PC-3 (cell line): ENCODE results near the gene RPRD1A. TPM values are rescaled to one million over a fixed set of nuclear protein-coding genes. Genes with fewer than 3 reads are reported as not detected.

Experiments used
- ATAC-seq: fragments of 200-7000 bp; cut with Tn5 transposase; 2 replicates; pipeline ENCODE4 v1.9.1; 2020; ENCODE audit warnings: mild to moderate bottlenecking, moderate library complexity
- BruUV-seq: library from RNA; stranded (reverse); fragments of 400-500 nt; replicated peaks from 2 replicates; lab custom pipeline; 2021; lab: Mats Ljungman, UMichigan
- CTCF ChIA-PET: fragments of 300-600 bp; sonication (Branson Sonifier 250); formaldehyde crosslinking; loops from one replicate; lab custom pipeline; 2022; ENCODE audit warnings: antibody characterized with exemption; lab: Charles Lee
- POLR2A ChIA-PET: fragments of 300-600 bp; sonication (Branson Sonifier 250); formaldehyde crosslinking; loops from one replicate; lab custom pipeline; 2022; ENCODE audit warnings: antibody characterized with exemption; ENCODE audit not compliant: unreplicated experiment; lab: Charles Lee
- DNase-seq: peaks from one replicate; pipeline ENCODE4 v3.0.0-alpha.2; 2015
- H2AFZ ChIP-seq: fragments of 300-600 bp; sonication (generic); 2 replicates; pipeline ENCODE4 v1.6.0; 2016; ENCODE audit warnings: antibody characterized with exemption, low read length
- H3F3A ChIP-seq: fragments of 300-600 bp; sonication (generic); one replicate; pipeline ENCODE4 v1.6.0; 2017; ENCODE audit warnings: antibody characterized with exemption, low read length, control low read depth, mild to moderate bottlenecking; ENCODE audit not compliant: unreplicated experiment
- H3K27ac ChIP-seq: fragments of 300-600 bp; sonication (generic); 2 replicates; pipeline ENCODE4 v1.5.1; 2016; ENCODE audit warnings: mild to moderate bottlenecking, low read length
- H3K27me3 ChIP-seq: fragments of 300-600 bp; sonication (generic); 2 replicates; pipeline ENCODE4 v1.6.1; 2016; ENCODE audit warnings: low read length, mixed read lengths
- H3K36me3 ChIP-seq: fragments of 300-600 bp; sonication (generic); 2 replicates; pipeline ENCODE4 v1.6.1; 2016; ENCODE audit warnings: low read depth, mixed run types, low read length, mixed read lengths
- H3K4me1 ChIP-seq: fragments of 300-600 bp; sonication (generic); 2 replicates; pipeline ENCODE4 v1.5.1; 2016; ENCODE audit warnings: low read length; ENCODE audit not compliant: insufficient read depth
- H3K4me2 ChIP-seq: fragments of 300-600 bp; sonication (generic); 2 replicates; pipeline ENCODE4 v1.6.0; 2016; ENCODE audit warnings: low read length
- H3K4me3 ChIP-seq: fragments of 300-600 bp; sonication (generic); 2 replicates; pipeline ENCODE4 v1.5.1; 2016; ENCODE audit warnings: mild to moderate bottlenecking, low read length, mixed read lengths
- H3K79me2 ChIP-seq: fragments of 300-600 bp; sonication (generic); 2 replicates; pipeline ENCODE4 v1.6.1; 2017; ENCODE audit warnings: low read length, mixed read lengths
- H3K9ac ChIP-seq: fragments of 300-600 bp; sonication (generic); 2 replicates; pipeline ENCODE4 v1.6.0; 2016; ENCODE audit warnings: mild to moderate bottlenecking, low read length
- H3K9me2 ChIP-seq: fragments of 300-600 bp; sonication (generic); replicated peaks from 2 replicates; pipeline ENCODE4 v1.6.1; 2016; ENCODE audit warnings: mixed run types, low read length, mixed read lengths
- H3K9me3 ChIP-seq: fragments of 300-600 bp; sonication (generic); 2 replicates; pipeline ENCODE4 v1.6.1; 2016; ENCODE audit warnings: low read length, mixed read lengths
- H4K20me1 ChIP-seq: fragments of 300-600 bp; sonication (generic); 2 replicates; pipeline ENCODE4 v1.6.1; 2016; ENCODE audit warnings: low read length, mixed read lengths
- EZH2 ChIP-seq: fragments of 300-600 bp; sonication (generic); IDR thresholded peaks from one replicate; pipeline ENCODE4 v1.6.1; 2017; ENCODE audit warnings: antibody characterized with exemption, mild to moderate bottlenecking, low read length; ENCODE audit not compliant: unreplicated experiment
- EZH2phosphoT487 ChIP-seq: fragments of 300-600 bp; sonication (generic); IDR thresholded peaks from 2 replicates; pipeline ENCODE4 v1.6.1; 2018; ENCODE audit warnings: mild to moderate bottlenecking, antibody characterized with exemption, low read length, borderline replicate concordance
- intact Hi-C: fragments of 100-400 bp; cut with micrococcal nuclease; formaldehyde crosslinking; loops from 2 replicates; pipeline ENCODE4 v1.9.0; 2023
- total RNA-seq: library from RNA; depleted of rRNA; stranded (reverse); fragments of >200 nt; gene quantifications from 2 replicates; pipeline ENCODE4 v1.2.3, GENCODE V29; 2014
- TF ChIP-seq, protein P1 (sequence below): fragments of 300-600 bp; sonication (generic); conservative IDR thresholded peaks from 2 replicates; pipeline ENCODE4 v1.5.1; 2017; ENCODE audit warnings: antibody characterized with exemption, low read depth, mild to moderate bottlenecking, low read length

The RPRD1A gene
- total RNA-seq, 1 experiment from 2014 or later: 42.2 TPM

DNA sequence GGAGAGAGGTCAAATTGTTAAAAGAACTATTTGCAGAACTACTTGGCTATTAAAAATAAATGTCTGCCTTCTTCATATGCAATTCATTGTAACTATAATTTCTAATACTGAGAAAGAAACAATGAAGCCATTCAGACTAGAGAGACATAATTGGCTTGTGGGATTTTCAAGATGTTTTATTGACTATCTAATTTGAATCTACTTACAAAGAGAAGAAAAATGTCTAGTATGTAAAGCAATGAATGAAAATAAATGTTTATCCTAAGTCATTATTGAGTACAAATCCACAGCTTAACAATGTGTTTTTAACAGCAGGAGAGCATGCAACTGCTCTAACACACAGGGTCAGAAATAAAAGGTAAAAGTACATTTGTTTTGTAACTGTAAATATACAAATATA, 75.7 kb downstream of the RPRD1A start:
- no TSS peak for BruUV-seq
- no peak overlapping the region for H3K4me3 ChIP-seq
- DNase-seq (no peak), ATAC-seq (no peak)
- CTCF ChIA-PET: no interaction called here
- H3K9ac ChIP-seq: no peak overlapping the region
- no peak overlapping the region for H3K4me2 ChIP-seq
- H4K20me1 ChIP-seq: no peaks in the 10 kb centered on the region
- H3K9me3 ChIP-seq: no peaks in the 10 kb centered on the region
- no peaks in the 10 kb centered on the region for H3K27me3 ChIP-seq
- H3F3A ChIP-seq: no peaks in the 10 kb centered on the region
- no peak for TF ChIP-seq EZH2
- TF ChIP-seq EZH2phosphoT487: no peak
- TF ChIP-seq, protein P1, sequence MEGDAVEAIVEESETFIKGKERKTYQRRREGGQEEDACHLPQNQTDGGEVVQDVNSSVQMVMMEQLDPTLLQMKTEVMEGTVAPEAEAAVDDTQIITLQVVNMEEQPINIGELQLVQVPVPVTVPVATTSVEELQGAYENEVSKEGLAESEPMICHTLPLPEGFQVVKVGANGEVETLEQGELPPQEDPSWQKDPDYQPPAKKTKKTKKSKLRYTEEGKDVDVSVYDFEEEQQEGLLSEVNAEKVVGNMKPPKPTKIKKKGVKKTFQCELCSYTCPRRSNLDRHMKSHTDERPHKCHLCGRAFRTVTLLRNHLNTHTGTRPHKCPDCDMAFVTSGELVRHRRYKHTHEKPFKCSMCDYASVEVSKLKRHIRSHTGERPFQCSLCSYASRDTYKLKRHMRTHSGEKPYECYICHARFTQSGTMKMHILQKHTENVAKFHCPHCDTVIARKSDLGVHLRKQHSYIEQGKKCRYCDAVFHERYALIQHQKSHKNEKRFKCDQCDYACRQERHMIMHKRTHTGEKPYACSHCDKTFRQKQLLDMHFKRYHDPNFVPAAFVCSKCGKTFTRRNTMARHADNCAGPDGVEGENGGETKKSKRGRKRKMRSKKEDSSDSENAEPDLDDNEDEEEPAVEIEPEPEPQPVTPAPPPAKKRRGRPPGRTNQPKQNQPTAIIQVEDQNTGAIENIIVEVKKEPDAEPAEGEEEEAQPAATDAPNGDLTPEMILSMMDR: no peak
- H3K27ac ChIP-seq: no peak overlapping the region
- no peak overlapping the region for H2AFZ ChIP-seq
- no peaks in the 10 kb centered on the region for H3K4me1 ChIP-seq
- no peaks in the 10 kb centered on the region for H3K79me2 ChIP-seq
- H3K9me2 ChIP-seq: no peaks in the 10 kb centered on the region
- POLR2A ChIA-PET: no interaction called here
- H3K36me3 ChIP-seq: no peaks in the 10 kb centered on the region
- intact Hi-C loops: no loop called here

DNA sequence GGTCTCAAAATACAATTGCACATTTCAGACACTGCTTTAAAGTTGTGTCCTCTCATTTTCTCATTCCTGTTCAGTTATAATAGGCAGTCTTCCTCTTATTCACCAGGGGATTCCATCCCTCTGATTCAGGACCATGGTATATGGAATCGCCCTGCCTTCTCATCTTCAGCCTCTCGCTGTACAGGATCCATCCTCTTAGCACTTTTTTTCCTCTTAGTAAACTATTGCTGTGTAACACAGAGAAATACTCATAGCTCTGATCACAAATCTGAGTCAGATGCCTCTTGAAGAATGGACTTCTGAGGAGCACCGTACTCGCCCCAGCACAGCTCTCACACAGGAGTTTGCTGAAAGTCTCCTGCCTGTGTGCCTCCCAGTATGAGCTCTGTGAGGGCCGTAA, 83.5 kb downstream of the RPRD1A start:
- Histone ChIP-seq H3K4me1 (no peaks in the 10 kb centered on the region), H3F3A (no peaks in the 10 kb centered on the region), H3K9me3 (no peaks in the 10 kb centered on the region), H4K20me1 (no peaks in the 10 kb centered on the region), H2AFZ (no peak overlapping the region), H3K27me3 (no peaks in the 10 kb centered on the region), H3K36me3 (no peaks in the 10 kb centered on the region), H3K79me2 (no peaks in the 10 kb centered on the region), H3K4me3 (no peak overlapping the region), H3K9me2 (no peaks in the 10 kb centered on the region), H3K4me2 (no peak overlapping the region), H3K9ac (no peak overlapping the region), H3K27ac (no peak overlapping the region)
- CTCF ChIA-PET: no interaction called here
- ATAC-seq (no peak), DNase-seq (no peak)
- TF ChIP-seq, protein P1: no peak
- no peak for TF ChIP-seq EZH2
- no peak for TF ChIP-seq EZH2phosphoT487
- POLR2A ChIA-PET: no interaction called here
- intact Hi-C loops: no loop called here
- BruUV-seq: no TSS peak

DNA sequence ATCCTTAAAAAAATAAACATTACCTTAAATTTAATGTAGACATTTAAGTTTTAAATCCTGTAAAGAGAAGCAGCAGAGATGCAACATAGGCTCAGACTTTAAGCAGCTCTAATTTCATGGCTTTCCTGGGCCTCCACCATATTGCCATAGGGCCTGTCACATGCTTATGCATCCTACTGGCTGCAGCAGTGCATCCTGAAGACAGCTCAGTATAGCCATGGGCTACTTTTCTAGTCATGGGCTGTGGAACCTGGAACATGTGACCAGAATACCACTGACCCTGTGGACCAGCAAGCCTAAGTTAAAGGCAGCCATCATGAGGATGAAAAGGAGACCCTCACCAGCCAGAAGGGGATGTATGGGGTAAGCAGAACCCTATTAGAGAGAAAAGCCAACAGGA, 84.2 kb downstream of the RPRD1A start:
- Histone ChIP-seq H4K20me1 (no peaks in the 10 kb centered on the region), H3K36me3 (no peaks in the 10 kb centered on the region), H3K9ac (no peak overlapping the region), H3K9me2 (no peaks in the 10 kb centered on the region), H3F3A (no peaks in the 10 kb centered on the region), H3K4me1 (no peaks in the 10 kb centered on the region), H3K4me3 (no peak overlapping the region), H3K4me2 (no peak overlapping the region), H3K9me3 (no peaks in the 10 kb centered on the region), H3K27ac (no peak overlapping the region), H2AFZ (no peak overlapping the region), H3K27me3 (no peaks in the 10 kb centered on the region), H3K79me2 (no peaks in the 10 kb centered on the region)
- ATAC-seq (no peak), DNase-seq (no peak)
- CTCF ChIA-PET: no interaction called here
- POLR2A ChIA-PET: interaction anchor here (0.7 kb wide), 1 partner anchor 100 kb away, joined by 4 read pairs; no protein-coding TSS in a partner anchor
- intact Hi-C loops: no loop called here
- TF ChIP-seq EZH2: no peak
- TF ChIP-seq, protein P1: no peak
- TF ChIP-seq EZH2phosphoT487: no peak
- BruUV-seq: no TSS peak
